Stimulated activated CD8-positive, alpha-beta memory T cell treated with anti-CD3 and anti-CD28 coated beads, Interleukin-12 subunit alpha, Interleukin-12 subunit beta, amount 100 ng/mL, for 1 hour (primary cell): ENCODE results near the gene MPPE1.

Experiments
- DNase-seq: peaks from one replicate; pipeline ENCODE4 v3.0.0-alpha.2; 2020; ENCODE audit warnings: low read depth

MPPE1 gene

DNA sequence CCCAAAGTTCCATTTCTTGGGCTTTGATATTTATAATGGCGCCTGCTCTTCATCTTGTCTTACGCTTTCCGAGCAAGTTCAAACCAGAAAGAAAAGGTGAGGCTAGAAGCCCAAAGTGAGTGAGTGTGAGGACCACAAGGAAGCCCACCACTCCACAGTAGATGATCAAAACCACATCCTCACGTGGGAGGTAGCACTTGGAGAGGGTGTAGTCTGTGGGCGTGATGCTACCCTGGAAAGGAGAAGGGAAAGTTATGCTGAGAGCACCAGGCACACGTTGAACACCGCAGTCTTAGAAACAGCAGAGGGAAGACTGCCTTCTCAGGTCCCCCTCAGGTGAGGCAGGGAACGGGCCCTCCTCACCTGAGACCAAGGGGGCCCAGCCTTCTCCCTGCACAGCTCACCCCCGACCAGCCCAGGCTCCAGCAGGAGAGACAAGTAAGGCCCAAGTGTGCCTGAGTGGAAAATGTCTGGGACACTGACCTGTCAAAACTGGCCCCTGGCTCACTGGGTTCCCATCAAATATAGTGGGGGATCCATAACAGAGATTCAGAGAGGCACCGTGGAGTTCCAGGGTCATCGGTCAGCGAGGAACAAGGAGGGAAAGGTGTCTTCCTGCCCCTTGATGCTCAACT lies 23.6 kb downstream of the MPPE1 start:
- no peak for DNase-seq

DNA sequence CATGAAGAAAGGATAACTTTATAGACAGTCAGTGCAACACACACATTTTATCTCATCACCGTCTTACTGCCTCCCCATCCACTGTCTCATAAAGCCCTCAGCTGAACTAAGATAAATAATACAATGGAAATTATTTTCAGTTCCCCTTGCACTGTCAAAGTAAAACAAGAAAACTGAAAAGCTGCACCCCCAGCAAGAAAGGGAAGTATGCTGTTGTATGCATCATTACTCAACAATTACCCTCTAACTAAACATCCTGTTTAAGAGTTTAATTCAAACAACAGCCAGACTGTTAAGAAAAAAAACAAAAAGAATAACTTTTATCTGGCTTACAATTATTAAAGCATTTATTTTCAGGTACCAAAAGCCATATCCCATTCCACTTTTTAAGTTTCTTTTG lies 25.0 kb downstream of the MPPE1 start:
- no peak for DNase-seq

DNA sequence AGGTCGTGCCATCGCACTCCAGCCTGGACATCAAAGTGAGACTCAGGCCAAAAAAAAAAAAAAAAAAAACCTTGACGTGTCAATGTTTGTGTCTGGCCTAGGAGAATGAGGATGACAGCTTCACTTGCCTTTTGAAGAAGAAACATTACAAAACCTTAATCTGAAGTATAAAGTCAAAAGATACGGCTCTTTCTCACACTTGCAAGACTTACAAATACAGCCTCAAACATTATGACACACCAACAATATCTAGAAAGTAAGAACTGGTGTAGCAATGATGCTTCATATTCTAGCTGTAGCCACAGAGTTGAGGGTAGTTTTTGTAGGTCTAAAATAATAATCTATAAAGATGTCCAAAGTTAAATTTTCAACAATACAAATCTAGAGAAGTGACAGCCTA lies 25.5 kb downstream of the MPPE1 start:
- no peak for DNase-seq

DNA sequence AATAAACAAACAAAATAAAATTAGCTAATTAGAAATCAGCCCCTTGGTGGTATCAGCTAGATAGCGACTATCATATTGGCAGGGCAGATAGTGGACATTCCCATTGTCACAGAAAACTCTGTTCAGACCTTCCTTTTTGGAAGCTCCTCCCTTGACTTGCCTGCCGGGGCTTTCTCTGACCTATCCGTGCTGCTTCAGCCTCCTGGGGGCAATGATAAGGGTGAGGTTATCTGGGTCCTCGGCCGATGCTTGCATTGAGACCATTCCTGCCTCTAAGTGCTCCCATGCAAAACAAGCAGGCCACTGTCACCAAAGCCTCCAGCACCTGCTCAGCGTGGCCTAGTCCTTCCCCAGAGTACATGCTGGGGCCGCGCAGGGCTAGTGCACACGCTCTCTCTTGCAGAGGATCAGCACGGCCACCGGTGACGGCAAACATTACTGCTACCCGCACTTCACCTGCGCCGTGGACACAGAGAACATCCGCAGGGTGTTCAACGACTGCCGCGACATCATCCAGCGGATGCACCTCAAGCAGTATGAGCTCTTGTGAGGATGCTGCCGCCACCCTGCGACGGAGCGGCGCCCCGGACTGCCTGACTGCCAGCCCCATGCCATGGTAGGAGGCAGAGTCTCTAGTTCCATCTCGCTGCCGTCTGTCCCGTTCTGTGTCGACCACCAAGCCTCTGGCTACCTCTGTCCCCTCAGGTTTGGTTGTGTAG lies 27.4 kb downstream of the MPPE1 start:
- no peak for DNase-seq

DNA sequence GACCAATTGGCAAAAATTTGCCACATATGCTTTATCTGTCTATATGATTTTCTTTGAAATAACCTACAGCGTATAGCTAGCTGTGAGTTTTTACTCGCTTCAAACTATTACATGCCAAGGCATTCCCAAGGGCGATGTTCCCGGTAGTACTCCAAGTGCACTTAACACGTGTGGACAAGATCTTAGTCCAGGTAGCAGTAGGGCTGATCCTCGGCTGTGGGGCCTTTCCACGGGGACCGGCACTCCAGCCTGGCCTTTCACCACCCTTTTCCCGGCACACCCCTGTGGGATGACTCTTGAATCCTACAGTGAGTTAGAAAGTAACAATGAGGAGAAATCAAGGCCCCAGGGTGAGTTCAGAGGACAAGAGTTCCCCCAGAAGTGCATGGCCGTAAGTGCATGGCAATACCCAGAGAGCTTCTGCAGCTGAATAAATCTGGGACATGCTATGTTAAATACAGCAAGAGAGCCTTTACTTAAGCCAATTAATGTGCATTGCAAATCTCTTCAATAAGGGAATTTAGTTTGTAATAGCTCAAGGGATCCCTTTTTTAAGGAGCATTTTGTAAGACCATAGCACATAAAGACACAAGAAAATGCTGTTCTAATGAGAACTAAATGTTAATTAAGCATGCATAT lies 30.5 kb downstream of the MPPE1 start:
- DNase-seq: no peak

DNA sequence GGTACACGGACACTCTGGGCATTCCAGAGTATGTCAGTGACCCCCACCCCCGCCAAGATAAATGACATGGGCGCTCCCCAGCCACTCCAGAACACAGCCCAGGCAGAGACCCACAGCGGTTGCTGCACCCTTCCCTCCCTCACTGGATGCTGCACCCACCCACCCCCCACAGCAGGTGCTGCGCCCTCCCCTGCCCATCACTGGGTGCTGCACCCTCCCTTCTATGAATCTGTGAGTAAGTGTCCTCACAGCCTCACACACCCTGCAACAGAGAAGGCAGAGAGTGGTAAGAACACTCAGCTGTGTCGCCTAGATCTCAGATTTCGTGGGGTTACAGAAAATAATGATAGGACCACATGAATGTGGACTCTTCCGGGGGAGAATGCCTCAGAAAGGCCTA lies 33.4 kb downstream of the MPPE1 start:
- no peak for DNase-seq

DNA sequence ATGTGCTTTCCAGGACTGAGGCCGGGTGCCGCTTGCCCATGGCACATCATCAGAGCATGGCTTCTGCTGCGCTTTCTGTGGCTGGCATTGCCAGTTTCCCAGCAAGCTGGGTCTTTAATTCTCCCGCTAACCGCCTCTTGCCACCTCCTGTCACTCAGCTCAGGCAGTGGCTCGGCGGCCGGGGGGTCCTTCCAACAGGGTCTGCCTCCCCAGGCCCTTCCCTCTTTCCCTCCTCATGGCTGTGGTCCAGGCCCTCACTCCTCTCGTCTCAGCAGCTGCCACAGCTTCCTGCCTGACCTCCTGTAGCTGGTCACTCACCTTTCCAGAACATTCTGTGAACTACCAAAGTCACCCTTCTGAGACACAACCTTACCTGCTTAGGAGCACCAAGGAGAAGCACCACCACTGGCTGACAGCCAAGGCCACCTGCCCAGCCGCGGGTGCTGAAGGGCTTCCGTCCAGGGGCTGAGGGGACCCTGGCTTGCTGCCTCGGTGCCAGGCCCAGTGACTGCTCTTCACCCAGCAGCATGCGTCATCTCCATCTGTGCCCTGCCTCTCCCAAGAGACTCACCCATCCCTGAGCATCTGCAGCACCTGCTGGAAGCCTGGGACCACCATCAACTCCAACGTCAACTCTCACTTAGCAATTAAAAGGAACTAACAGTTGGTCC lies 34.3 kb downstream of the MPPE1 start:
- no peak for DNase-seq

DNA sequence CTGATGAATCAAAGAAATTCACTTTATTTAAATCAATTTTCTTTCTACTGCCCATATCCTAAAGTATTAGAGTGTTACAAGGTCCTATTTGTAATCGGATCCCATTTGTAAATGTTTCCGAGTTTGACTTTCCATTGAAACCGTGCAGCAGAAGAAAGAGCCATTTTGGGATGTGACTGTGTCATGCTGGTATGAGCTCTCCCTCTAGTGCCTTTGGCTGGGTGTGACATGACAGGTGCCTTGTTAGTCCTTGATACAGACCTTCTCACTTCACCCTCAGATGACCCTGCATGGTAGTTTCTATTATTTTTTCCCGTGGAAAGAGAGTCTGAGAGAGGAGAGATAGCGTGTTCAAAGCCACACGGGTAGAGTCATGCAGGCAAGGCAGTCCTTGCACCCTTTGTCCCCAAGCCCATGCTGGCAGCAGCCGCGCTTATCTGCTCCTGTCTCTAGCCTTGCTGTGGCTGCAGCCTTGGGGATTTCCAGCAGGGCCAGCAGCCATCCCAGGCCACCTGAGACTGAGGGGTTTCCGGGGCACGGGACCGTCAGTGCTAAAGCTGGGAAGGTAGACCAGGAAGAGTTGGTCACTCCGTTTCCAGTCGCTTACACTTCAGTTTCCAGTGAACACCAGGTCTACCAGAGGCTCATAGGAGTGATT lies 35.5 kb downstream of the MPPE1 start:
- DNase-seq: no peak

DNA sequence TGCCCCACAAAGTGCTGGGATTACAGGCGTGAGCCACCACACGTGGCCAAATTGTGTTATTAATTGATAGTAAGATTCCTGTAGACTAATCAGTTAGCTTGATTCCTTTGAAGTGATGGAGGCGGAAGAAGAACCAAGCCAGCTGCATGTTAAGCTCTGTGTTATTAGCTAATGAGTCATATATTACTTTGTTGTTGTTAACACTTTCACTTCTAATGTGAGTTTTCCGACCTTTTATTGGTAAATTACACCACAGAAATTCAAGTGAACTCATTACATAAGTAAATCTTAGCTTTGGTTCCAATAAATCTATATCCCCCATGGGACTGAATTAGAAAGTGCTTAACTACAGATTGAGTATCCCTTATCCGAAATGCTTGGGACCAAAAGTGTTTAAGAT lies 36.6 kb downstream of the MPPE1 start:
- no peak for DNase-seq

DNA sequence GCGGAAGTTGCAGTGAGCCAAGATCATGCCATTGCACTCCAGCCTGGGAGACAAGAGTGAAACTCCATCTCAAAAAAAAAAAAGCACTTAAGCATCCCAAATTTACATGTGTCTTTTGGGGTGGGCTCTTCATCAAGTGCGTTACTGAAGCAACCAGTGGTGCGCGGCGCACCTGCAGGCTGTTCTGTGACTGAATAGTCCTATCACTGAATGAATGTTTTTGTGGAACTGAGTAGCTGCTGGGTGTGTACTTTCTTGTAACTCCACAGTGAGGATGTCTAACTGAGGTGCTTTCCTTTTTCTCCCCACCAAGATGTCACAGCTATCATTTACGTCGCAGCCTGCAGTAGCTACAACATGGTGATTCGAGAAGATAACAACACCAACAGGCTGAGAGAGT lies 39.9 kb downstream of the MPPE1 start:
- no peak for DNase-seq

DNA sequence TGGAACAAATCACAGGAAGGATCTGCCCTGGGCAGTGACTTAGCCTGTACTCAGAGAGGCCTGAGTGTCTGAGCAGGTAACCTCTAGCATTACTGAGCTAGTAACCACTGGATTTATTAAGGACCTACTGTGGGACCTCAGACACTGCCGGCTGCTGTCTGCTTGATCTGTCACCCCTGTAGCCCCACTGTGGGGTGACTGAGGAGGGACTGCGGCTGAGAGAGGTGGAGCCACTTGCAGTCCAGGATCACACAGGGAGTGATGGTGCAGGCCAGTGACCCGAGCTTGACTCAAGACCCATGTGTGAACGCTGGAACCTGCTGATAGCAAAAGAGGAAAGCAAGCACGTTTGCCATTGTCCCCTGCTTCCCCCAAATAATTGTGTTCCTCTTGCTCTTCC lies 41.4 kb downstream of the MPPE1 start:
- no peak for DNase-seq

DNA sequence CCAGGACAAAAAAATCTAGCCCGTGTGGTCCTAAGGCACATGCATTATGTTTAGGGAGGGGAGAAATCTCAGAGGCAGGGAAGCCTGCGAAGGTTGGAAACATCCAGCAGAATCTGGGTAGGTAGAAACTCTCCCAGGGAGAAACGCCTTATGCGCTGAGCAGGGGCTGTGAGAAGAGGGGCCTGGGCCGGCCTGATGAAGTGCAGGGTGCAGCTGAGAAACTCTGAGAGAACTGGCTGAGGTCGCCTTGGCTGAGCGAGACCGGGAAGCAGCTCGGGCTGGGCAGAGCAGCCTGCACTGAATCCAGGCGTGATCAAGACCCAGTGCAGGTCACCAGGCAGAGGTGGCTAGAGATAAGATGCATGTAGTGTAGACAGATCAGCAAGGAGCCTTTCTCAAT lies 41.8 kb downstream of the MPPE1 start:
- no peak for DNase-seq

DNA sequence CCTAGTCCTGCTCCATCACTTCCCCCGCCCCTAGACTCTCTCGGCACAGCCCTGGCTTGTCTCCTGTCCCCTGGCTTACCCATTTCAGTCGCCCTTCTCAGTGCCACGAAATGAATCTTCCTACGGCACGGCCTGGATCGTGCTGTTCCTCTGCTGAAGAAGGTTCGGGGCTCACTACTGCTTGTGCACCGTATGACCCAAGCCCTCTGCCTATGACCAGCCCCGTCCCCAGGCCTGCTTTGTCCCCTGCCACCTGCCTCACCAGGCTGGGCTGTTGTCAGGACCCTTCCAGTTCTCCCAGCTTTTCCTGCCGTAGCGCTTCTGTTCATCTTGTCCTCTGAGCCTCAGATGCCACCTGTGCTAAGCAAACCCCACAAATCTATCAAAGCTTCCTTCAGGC lies 43.0 kb downstream of the MPPE1 start:
- DNase-seq: no peak

DNA sequence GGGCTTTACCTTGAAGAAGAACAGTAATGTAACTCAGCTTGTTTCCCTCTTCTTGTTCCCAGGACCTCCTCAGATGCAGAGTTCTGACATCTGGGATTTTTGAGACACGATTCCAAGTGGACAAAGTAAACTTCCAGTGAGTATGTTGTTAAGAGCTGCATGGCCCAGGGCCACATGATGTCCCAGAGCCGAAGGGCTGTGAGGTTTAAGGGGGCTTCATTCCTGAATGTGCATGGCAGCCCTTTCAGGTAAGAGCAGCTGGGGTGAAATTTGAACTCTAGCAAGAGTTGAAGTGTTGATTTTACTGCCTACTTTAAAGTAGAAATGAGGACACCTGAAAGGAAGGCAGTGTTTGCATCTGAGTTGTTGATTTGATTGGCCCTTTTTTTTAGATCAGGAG lies 43.6 kb downstream of the MPPE1 start:
- DNase-seq: no peak

DNA sequence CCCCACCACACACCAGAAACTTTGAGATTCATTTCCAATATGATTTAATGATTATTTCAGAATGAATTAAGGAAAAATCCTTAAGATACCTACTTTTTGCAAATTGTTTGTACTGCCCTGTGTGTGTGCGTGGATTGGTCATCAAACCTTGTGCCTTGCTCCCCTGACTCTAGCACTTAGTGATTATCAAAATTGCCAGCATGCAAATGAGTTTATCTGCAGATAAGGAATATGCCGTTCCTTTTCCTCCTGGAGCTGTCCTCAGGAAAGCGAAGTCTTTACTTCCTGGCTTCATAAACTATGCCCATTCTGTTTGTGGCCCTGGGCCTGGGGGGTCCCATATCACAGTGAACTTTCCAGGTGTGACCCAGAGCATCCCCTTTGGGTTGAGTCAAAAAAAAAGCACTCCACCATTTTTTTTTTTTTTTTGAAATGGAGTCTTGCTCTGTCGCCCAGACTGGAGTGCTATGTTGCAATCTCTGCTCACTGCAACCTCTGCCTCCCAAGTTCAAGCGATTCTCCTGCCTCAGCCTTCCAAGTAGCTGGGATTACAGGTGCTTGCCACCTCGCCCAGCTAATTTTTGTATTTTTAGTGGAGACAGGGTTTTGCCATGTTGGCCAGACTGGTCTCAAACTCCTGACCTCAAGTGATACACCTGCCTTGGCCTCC lies 45.5 kb downstream of the MPPE1 start:
- DNase-seq: no peak

DNA sequence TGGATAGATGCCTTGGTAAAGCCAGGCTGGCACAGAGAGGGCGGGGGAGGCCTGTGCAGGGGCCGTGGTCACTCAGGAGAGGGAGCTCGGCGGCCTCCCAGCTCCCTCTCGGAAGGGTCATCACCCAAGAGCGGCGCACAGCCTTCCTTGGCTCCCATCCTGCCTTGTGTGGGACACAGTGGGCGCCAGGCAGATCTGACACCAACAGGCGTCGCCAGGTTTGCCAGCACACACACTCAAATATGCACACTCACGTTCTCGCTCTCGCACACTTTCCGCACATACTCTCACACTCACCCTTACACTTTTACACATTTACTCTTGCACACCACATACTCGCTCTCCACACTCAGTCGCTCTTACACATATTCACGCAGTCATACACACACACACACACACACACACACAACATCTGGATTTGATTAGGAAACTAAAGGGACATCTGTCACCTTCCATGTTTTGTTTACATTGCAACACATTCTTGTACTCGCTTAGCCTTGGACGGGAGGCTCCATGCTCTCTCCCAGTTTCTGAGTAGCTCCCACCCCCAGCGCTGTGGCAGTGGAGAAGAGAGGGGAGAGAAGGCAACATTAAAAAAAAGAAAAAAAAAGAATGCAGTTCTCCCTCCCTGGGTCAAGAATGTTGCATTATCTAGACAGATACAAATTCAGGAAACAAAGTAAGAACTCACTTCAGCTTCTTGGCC lies 46.4 kb downstream of the MPPE1 start:
- no peak for DNase-seq

DNA sequence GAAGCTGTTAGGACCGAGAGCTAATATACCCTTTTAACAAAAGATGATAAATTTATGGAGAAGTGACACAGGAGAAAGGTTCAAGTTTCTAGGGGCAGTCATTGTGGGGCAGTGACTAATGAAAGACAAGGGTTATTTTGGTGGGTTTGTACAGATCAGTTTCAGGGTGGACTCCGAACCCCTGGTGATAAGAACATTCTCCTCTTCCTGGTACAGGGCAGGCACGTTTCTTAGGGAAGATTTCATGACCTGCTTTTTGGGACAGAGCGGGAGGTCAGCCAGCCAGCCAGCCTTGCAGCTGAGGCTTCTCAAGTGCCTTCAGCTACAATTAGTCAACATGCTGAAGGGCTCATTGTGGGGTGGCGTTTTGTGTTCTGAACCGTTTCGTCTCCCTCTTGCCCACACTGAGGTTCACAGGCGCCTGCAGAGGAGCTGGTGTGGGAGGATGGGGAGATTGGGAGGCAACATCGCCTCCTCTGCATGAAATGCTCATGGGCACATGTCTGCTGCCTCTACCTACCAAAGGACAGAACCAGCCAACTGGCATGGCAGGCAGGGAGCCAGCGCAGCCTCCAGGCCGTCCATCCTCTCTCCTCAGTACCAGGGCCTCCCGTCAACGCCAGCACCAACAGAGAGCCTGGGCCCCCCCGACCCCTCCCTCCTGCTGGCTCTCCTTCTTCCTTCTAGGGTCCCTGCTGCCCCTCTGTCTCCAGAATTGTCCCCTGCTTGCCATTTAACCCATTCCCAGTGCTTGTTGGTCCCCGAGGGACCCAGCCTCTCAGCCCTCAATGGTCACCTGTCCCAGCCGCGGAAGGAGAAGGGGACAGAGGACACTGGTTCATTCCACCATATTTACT lies 47.3 kb downstream of the MPPE1 start:
- no peak for DNase-seq

DNA sequence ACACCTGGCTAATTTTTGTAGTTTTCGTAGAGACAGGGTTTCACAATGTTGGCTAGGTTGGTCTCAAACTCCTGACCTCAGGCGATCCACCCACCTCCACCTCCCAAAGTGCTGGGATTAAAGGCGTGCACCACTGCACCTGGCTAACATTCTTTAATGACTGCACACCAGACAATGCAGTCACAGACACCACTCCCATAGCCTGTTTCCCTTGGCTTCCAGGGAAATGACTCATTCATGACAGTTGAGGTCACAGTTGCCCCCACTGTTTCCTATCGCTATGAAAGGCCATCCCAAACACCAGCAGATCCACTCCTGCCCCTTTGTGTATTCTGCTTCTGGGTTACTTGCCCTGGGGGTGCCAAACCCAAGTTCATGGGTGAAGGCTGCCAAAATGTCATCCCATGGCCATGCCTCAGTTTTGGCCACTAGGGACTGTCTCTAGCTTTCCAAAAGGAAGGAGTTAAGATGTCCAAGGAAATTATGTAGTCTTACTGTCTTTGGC lies 48.2 kb downstream of the MPPE1 start:
- no peak for DNase-seq

DNA sequence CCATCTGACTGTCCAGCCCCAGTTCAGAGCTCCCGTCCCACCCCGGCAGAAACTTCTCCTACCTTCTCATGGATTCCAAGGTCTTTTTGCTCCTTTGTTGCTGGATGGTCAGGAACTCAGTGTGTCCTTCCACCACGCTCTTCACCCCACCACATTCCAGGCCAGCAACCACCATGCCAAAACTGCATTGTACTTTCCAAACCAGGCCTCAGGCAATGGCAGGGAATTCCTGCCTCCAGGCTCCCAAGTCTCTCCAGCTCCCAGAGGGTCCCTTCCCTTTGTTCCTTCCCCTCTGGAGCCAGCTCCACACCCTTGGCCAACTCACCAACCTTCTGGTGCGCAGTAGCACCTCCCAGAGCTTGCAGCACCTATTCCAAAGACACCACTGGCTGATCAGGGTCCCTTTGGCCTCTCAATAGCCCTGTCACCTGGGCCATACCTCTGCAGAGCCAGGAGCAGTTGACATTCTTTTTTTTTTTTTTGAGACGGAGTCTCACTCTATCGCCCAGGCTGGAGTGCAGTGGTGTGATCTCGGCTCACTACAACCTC lies 48.8 kb downstream of the MPPE1 start:
- DNase-seq: no peak
